ENCODE measurements around the gene CMTM8.

CMTM8 gene

DNA sequence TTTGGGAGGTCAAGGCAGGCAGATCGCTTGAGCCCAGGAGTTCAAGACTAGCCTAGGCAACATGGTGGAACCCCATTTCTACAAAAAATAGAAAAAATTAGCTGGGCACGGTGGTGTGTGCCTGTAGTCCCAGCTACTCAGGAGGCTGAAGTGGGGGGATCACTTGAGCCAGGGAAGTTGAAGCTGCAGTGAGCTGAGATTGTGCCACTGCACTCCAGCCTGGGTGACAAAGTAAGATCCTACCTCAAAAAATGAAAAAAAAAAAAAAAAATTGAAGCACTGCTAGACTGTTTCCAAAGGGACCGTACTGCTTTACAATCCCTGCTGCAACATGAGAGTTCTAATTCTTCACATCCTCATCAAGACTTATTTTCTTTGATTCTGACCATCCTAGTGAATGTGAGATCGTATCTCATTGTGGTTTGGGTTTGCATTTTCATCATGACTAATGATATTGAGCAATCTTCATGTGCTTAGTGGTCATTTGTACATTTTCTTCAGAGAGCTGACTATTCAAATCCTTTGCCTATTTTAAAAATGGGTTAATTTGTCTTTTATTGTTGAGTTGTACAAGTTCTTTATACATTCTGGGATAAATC lies 10.8 kb downstream of the CMTM8 start:
- no peak for DNase-seq (ENCODE audit: extremely low spot score)
- TF ChIP-seq, protein P1, sequence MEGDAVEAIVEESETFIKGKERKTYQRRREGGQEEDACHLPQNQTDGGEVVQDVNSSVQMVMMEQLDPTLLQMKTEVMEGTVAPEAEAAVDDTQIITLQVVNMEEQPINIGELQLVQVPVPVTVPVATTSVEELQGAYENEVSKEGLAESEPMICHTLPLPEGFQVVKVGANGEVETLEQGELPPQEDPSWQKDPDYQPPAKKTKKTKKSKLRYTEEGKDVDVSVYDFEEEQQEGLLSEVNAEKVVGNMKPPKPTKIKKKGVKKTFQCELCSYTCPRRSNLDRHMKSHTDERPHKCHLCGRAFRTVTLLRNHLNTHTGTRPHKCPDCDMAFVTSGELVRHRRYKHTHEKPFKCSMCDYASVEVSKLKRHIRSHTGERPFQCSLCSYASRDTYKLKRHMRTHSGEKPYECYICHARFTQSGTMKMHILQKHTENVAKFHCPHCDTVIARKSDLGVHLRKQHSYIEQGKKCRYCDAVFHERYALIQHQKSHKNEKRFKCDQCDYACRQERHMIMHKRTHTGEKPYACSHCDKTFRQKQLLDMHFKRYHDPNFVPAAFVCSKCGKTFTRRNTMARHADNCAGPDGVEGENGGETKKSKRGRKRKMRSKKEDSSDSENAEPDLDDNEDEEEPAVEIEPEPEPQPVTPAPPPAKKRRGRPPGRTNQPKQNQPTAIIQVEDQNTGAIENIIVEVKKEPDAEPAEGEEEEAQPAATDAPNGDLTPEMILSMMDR (IDR thresholded peaks at IDR 0.05; ENCODE audit: control extremely low read depth, extremely low read depth, low read depth, missing control alignments), result no peak
- POLR2A ChIA-PET, result no interaction called here
- CTCF ChIA-PET, result interaction anchor here (0.7 kb wide), 1 partner anchor 59 kb away, joined by 4 read pairs; no protein-coding TSS in a partner anchor

DNA sequence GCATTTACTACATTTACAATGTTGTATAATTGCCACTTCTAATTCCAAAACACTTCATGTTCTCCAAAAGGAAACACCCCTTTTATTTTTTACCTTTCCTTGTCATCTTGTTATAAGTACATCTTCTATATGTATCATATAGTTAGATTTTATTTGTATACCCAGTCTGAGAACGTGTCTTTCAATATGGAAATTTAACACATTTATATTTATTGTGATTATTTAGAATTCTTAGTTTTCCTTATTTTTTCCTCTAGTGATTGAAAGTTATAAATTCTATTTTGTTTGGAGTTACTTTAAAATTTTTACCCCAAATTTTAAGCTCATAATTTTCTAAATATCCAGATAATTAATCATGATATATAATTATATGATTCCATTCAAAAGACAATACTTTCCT lies 15.8 kb downstream of the CMTM8 start:
- POLR2A ChIA-PET, result no interaction called here

DNA sequence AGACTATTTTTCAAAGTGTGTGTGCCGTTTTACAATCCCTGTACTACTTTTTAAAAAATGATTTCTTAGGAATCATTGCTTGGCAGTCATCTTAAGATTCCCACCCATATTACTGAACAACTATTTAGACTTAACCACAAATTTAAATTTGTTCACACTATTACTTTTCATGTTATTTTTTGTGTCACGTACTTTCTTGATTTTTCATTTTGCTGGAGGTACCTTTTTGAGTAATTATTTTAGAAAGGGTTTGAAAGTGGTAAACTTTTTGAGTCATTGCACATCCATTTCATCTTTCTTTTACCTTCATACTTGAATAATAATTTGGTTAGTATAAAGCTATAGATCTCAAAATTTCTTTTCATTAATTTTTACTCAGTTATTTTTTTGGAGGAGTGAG lies 16.9 kb downstream of the CMTM8 start:
- ChIA-PET POLR2A (no interaction called here), CTCF (interaction anchor here (2.0 kb wide), 1 partner anchor 15 kb away, joined by 6 read pairs; no protein-coding TSS in a partner anchor)
- no peak for DNase-seq (ENCODE audit: extremely low spot score)
- TF ChIP-seq, protein P1 (IDR thresholded peaks at IDR 0.05; ENCODE audit: control extremely low read depth, extremely low read depth, low read depth, missing control alignments), result no peak

More for the DNA sequence above, 15.8 kb downstream of the CMTM8 start:
- DNase-seq (ENCODE audit: extremely low spot score), result no peak
- TF ChIP-seq, protein P1 (IDR thresholded peaks at IDR 0.05; ENCODE audit: control extremely low read depth, extremely low read depth, low read depth, missing control alignments), result no peak
- CTCF ChIA-PET, result interaction anchor here (2.0 kb wide), 1 partner anchor 14 kb away, joined by 6 read pairs; no protein-coding TSS in a partner anchor

DNA sequence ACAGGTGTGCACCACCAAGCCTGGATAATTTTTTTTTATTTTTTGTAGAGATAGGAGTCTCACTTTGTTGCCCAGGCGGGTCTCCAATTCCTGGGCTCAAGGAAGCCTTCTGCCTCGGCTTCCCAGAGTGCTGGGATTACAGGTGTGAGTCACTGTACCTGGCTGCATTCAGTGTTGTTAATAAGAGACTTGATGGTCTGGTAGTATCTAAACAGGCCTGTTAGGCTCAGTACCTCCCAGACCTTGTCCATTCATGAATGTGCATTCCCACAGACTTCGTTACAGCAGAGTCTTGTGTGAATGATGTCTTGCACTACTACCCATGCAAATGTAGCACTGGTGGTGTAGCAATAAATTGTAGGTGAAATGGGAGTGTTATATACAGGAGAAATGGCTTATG lies 17.7 kb downstream of the CMTM8 start:
- CTCF ChIA-PET, result no interaction called here
- POLR2A ChIA-PET, result no interaction called here
- TF ChIP-seq, protein P1 (IDR thresholded peaks at IDR 0.05; ENCODE audit: control extremely low read depth, extremely low read depth, low read depth, missing control alignments), result no peak
- no peak for DNase-seq (ENCODE audit: extremely low spot score)

DNA sequence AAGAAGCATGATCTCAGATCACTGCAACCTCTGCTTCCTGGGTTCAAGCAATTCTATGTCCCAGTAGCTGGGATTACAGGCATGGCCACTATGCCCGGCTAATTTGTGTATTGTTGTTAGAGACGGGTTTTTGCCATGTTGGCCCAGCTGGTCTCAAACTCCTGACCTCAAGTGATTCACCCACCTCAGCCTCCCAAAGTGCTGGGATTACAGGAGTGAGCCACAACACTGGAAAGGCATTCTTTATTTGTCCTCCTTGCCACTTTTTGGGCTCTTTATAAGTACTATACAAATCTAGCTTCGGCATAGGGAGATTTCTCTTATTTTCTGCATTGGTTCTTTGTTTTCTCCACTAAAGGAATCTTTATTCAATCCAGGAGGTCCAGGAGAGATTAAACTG lies 18.6 kb downstream of the CMTM8 start:
- TF ChIP-seq, protein P1 (IDR thresholded peaks at IDR 0.05; ENCODE audit: control extremely low read depth, extremely low read depth, low read depth, missing control alignments), result no peak
- ChIA-PET CTCF (interaction anchor here (1.2 kb wide), 1 partner anchor 13 kb away, joined by 3 read pairs; no protein-coding TSS in a partner anchor), POLR2A (no interaction called here)
- DNase-seq (ENCODE audit: extremely low spot score), result no peak

DNA sequence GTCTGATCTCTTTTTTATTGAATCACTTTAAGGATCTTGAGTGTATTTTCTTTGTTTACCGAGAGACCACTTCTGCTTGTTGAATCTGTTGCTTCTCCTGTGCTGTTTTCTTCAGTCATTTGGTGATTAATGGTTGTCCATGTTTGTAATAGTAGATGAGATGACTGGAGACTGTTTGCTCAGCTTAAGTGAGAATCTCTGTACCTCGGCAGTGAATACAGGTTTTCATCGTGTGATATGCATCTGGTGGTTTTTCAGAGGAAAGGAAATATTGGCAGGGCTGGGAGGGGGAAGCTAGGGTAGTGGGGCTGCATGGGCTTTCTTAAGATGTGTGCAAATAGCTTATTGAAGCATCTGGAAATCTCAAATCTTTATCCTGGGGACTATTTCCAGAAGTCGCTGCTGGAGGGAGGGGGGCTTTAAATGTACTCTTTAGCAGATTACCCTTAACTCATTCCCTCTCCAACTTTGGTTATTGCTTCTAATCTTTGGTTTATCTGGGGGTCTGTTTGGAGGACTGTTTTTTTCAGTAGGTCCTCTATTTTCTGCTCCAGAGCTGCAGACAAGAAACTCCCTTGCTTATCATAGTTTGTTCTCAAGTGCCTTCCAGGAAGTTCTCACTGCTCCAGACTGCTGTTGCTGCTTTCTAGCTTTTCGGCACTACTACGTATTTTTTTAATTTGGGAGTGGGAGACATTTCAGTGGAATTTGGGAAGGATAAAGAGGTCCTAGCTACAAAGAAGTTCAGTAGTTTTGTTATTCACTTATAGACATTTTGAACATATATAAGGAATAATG lies 19.4 kb downstream of the CMTM8 start:
- DNase-seq (ENCODE audit: extremely low spot score), result no peak
- ChIA-PET CTCF (interaction anchor here (1.1 to 1.2 kb wide), 2 partner anchors 14 to 30 kb away, joined by 3 read pairs; no protein-coding TSS in a partner anchor), POLR2A (no interaction called here)
- TF ChIP-seq, protein P1 (IDR thresholded peaks at IDR 0.05; ENCODE audit: control extremely low read depth, extremely low read depth, low read depth, missing control alignments), result no peak

Measured in GM10248 (cell line).